Cardiac muscle cell (in vitro differentiated cells and primary cell): ENCODE data around the gene HOXB4. TPM values are rescaled to one million over a fixed set of nuclear protein-coding genes. Genes with fewer than 3 reads are reported as not detected.

Experiments used
- DNase-seq, 2 donors: peaks; one replicate each; pipeline versions ENCODE4 v3.0.0 to v3.0.0-alpha.2; 2010 to 2017; ENCODE audit warnings: low read depth in 1 of 2, low spot score in 1 of 2
- H3K27ac ChIP-seq: fragments of 200-600 bp; sonication (generic); 2 replicates; pipeline ENCODE4 v1.5.1; 2016
- H3K27me3 ChIP-seq: fragments of 200-600 bp; sonication (generic); 2 replicates; pipeline ENCODE4 v1.6.0; 2016; ENCODE audit warnings: control low read depth
- H3K36me3 ChIP-seq: fragments of 200-600 bp; sonication (generic); 2 replicates; pipeline ENCODE4 v1.5.1; 2016; ENCODE audit warnings: control low read depth
- H3K4me1 ChIP-seq: fragments of 200-600 bp; sonication (generic); 2 replicates; pipeline ENCODE4 v1.8.1; 2017; ENCODE audit warnings: low read depth, mild to moderate bottlenecking, mixed run types
- H3K4me3 ChIP-seq: fragments of 200-600 bp; sonication (generic); 2 replicates; pipeline ENCODE4 v1.5.1; 2016; ENCODE audit warnings: mild to moderate bottlenecking
- H3K9me3 ChIP-seq: fragments of 200-600 bp; sonication (generic); 2 replicates; pipeline ENCODE4 v1.5.1; 2017; ENCODE audit warnings: low read depth, mild to moderate bottlenecking, control low read depth
- CTCF ChIP-seq: IDR thresholded peaks from 2 replicates; pipeline ENCODE4 v1.5.1; 2012; ENCODE audit warnings: low read depth, mild to moderate bottlenecking, low read length
- polyA plus RNA-seq: library from polyadenylated mRNA; unstranded; fragments of >200 nt; fragmentation: Nextera tagmentation; extraction: Ambion mirVana; gene quantifications from 2 replicates; pipeline ENCODE4 v1.2.1, GENCODE V29; 2016
- total RNA-seq: library from RNA; depleted of rRNA; stranded (reverse); fragments of >200 nt; gene quantifications from 2 replicates; pipeline ENCODE4 v1.2.3, GENCODE V29; 2016

Gene HOXB4
- total and polyA plus RNA-seq, 2 experiments from 2014 or later = 5.4 to 12.5 TPM

- Histone ChIP-seq H3K27ac (no peak overlapping the region), H3K9me3 (no peaks in the 10 kb centered on the region), H3K36me3 (no peaks in the 10 kb centered on the region), H3K4me1 (peaks cover 5% of the 10 kb centered on the region), H3K27me3 (peaks cover 100% of the 10 kb centered on the region), H3K4me3 (peak overlapping the region; percentile 14)
- DNase-seq = peak in 1 of 2 donors; percentile 55
- TF ChIP-seq CTCF = peak; percentile 22
Measured at GRCh38 chr17:48612854-48613691, 34.9 kb upstream of the HOXB4 start.

- H3K4me1 ChIP-seq = peaks cover 5% of the 10 kb centered on the region
- H3K4me3 ChIP-seq = peak overlapping the region; percentile 14
- no peak for DNase-seq
- TF ChIP-seq CTCF = no peak
- no peaks in the 10 kb centered on the region for H3K9me3 ChIP-seq
- no peak overlapping the region for H3K27ac ChIP-seq
- H3K27me3 ChIP-seq = peaks cover 100% of the 10 kb centered on the region
- H3K36me3 ChIP-seq = no peaks in the 10 kb centered on the region
Measured at GRCh38 chr17:48612456-48612853, 34.3 kb upstream of the HOXB4 start.

DNA sequence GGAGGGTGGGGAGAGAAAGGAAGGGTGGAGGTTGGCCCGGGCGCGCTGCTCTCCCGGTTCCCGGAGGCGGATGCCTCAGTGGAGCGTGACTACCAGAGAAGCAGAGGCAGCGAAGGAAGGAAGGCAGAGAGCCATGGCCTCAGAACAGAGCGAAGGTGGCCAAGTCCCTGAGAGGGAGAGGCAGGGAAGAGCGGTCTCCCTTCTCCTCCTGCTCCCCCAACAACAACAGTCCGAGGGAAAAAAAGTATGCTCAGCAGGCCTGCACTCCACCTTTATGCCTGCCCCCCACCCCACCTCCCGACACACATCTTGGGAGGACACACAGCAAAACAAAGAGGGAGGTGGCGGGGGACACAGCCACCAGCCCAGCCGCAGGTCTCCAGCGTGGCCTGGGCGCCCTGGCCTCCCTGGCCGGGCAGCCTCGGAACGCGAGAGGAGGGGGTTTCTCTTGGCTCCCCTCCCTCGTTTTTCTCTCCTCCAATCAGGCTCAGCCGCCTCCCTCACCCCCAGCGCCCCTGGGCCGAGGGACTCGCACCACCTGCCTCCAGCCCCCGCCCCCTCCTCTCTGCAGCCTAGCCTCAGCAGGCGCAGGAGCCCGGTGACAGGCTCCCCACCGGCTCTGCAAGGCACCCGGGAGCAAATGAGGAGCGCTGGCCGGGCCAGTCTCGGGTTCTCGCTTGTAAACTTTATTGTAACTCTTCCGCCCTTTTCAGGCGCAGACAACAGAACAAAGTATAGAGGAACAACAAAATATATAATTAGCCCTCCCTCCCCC is 33.7 kb upstream of the HOXB4 start:
- TF ChIP-seq CTCF = no peak
- Histone ChIP-seq H3K4me3 (no peak overlapping the region), H3K4me1 (peaks cover 5% of the 10 kb centered on the region), H3K27ac (no peak overlapping the region), H3K36me3 (no peaks in the 10 kb centered on the region), H3K9me3 (no peaks in the 10 kb centered on the region), H3K27me3 (peaks cover 100% of the 10 kb centered on the region)
- DNase-seq = no peak

DNA sequence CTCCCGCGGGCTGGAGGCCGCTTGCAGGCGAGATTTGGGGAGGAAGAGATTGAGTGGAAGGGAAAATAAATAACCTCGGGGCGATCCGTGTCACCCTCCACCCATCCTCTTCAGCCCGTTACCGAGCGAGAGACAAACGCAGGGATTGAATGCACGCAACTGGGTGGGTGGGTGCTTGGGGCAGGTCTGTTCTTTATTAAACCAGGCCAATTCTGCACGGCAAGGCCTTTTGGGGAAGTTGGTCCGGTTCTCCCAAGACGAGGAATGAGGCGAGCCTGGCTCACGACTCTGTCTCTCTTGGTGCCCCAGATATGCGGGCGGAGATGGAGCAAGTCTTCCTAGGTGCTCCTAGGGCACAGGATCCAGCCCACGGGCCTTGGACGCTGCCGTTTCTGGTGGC is 33.1 kb upstream of the HOXB4 start:
- peaks cover 100% of the 10 kb centered on the region for H3K27me3 ChIP-seq
- no peak for TF ChIP-seq CTCF
- H3K4me1 ChIP-seq = peaks cover 5% of the 10 kb centered on the region
- DNase-seq = no peak
- peak overlapping the region; percentile 41 for H3K4me3 ChIP-seq
- no peak overlapping the region for H3K27ac ChIP-seq
- H3K36me3 ChIP-seq = no peaks in the 10 kb centered on the region
- H3K9me3 ChIP-seq = no peaks in the 10 kb centered on the region

DNA sequence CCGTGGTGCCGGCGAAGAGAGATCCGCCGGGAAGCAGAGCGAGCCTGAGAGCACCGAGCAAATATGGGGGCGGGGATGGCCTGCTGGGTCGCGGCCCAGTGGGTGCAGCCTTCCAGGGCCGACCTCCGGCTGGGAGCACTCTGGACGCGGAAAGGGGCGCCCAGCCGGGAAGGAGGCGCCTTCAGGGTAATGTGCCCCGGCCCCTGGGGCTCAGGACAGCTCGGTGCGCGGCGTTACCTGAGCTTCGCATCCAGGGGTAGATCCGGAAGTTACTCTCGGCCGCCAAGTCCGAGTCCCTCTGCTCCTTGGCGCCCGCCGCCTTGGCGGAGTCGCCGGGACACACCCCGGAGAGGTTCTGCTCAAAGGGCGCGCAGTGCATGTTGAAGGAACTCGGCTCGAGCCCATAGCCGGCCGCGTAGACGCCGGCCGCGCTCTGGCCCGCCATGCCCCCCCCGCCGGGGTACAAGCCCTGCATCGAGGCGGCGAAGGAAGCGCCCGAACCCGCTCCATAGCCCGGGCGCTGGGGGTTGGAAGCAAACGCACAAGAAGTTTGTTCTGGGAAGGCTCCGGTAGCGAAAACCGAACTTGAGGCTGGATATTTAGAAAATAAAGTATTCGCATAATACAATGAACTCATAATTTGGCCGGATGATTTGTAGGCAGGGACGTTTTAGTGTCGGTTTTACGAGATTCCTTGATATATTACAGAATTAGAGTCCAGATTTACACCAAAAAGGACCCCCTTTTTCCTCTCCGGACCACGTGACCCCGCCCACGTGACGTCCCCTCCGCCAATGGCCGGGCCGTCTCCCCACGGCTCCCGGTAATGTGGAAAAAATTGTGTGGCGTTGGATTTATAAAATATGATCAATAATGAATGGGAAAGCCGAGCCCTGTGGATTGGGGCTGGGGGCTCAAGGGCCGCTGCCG is 32.4 kb upstream of the HOXB4 start, which contains the start of gene HOXB7:
HOXB7 (minus strand) TSS at position 736 of the 930 bp plus-strand sequence; CDS start at position 637, 99 bp downstream.
- no peaks in the 10 kb centered on the region for H3K9me3 ChIP-seq
- peaks cover 5% of the 10 kb centered on the region for H3K4me1 ChIP-seq
- H3K4me3 ChIP-seq = peak within 1 kb of the TSS; percentile 41
- peaks cover 100% of the 10 kb centered on the region for H3K27me3 ChIP-seq
- peak in 1 of 2 donors; percentile 45 for DNase-seq
- H3K27ac ChIP-seq = no peak within 1 kb of the TSS
- no peaks in the 10 kb centered on the region for H3K36me3 ChIP-seq
- no peak for TF ChIP-seq CTCF
